ENCODE results near the gene PDIA5.

The PDIA5 gene

DNA sequence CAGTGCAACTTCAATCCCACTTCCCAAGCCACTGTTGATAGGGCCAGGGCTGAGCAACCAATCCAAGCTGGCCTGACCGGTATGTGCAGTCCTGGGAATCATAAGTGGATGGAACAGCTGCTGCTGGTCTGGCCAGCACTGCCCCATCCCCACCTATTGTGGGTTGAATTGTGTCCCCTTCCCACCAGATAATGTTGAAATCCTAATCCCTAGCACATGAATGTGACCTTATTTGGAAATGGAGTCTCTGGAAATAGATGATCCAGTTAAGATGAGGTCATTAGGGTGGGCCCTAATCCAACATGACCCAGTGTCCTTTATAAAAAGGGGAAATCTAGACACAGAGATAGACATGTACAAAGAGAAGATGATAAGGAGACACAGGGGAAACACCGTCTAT, 13.7 kb upstream of the PDIA5 start:
- Histone ChIP-seq H3K27ac (peak overlapping the region; percentile 56 to 65), H3K4me3 (no peak overlapping the region)
- DNase-seq (ENCODE audit: low spot score): no peak
- TF ChIP-seq, protein P1, sequence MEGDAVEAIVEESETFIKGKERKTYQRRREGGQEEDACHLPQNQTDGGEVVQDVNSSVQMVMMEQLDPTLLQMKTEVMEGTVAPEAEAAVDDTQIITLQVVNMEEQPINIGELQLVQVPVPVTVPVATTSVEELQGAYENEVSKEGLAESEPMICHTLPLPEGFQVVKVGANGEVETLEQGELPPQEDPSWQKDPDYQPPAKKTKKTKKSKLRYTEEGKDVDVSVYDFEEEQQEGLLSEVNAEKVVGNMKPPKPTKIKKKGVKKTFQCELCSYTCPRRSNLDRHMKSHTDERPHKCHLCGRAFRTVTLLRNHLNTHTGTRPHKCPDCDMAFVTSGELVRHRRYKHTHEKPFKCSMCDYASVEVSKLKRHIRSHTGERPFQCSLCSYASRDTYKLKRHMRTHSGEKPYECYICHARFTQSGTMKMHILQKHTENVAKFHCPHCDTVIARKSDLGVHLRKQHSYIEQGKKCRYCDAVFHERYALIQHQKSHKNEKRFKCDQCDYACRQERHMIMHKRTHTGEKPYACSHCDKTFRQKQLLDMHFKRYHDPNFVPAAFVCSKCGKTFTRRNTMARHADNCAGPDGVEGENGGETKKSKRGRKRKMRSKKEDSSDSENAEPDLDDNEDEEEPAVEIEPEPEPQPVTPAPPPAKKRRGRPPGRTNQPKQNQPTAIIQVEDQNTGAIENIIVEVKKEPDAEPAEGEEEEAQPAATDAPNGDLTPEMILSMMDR (IDR thresholded peaks at IDR 0.05): no peak

DNA sequence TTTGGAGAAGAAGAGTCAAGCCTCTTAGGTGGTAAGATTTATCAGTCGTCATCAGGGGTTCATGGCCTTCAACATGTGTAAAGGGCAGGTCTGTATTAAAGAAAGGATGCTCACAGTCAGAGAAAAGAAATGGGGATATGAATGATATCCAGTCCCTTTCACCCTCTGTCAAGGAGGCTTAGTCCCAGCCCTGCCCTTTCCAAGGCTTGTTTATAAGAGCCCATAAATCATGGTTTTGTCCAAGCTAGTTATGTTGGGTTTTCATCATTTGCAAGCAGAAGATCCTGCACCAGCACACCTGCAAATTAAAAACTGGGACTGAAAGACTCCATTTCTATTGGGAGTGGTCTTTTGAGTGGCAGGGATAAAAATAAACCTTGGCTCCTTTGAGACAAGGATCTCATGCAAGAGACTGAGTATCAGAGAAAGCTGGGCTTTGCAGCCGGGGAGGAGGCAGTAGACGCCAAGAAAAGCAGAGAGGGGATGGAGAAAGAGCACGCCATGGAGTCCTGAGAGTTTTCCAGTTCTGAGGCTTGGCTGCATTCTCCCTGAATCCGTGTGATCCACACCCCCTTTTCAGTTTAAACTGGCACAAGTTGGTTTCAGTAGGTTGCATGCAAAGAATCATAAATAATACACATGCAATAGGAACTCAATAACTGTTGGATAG, 12.6 kb upstream of the PDIA5 start:
- TF ChIP-seq, protein P1 (IDR thresholded peaks at IDR 0.05): no peak
- peak; percentile 69 for DNase-seq (ENCODE audit: low spot score)
- Histone ChIP-seq H3K4me3 (no peak overlapping the region), H3K27ac (peak overlapping the region; percentile 30 to 65)

DNA sequence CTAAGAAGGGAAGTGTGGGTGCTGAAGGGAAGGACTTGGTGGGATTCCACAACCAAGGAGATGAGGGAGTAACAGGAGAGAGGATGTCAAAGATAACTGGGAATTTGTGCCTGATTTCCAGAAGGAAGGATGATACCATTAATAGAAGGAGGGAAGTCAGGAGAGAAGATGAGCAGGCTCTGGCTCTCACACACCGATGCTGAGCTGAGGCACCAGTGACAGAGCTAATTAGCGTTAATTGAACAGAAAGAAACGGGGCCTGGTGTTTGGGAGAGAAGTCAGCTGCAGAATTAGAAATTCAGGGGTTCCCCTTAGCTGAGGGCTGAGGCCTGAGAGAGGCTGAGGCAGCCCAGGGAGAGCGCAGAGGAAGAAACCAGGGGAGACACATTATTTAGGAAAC, 11.9 kb upstream of the PDIA5 start:
- peak overlapping the region in 1 of 2 donors; percentile 30 for H3K27ac ChIP-seq
- DNase-seq (ENCODE audit: low spot score): no peak
- TF ChIP-seq, protein P1 (IDR thresholded peaks at IDR 0.05): no peak
- no peak overlapping the region for H3K4me3 ChIP-seq

DNA sequence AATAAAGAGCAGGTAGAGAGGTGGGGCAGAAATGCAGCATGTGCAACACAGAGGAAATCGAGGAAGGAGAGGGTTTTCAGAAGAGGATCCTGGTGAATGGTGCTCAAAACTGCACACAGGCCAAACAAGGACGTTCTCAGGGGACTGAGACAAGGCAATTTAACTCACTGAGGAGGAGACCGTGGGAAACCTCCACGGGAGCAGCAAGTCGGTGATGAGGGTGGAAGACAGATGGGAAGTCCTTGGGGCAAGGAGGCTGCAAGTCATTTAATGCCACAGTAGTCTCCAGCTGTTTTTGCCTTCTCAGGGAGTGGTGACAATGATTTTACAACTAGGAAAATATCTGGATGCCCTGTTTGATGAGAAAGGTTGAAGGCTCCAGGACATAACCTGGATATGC, 11.5 kb upstream of the PDIA5 start:
- TF ChIP-seq, protein P1 (IDR thresholded peaks at IDR 0.05): no peak
- Histone ChIP-seq H3K4me3 (no peak overlapping the region), H3K27ac (no peak overlapping the region)
- DNase-seq (ENCODE audit: low spot score): peak; percentile 19

DNA sequence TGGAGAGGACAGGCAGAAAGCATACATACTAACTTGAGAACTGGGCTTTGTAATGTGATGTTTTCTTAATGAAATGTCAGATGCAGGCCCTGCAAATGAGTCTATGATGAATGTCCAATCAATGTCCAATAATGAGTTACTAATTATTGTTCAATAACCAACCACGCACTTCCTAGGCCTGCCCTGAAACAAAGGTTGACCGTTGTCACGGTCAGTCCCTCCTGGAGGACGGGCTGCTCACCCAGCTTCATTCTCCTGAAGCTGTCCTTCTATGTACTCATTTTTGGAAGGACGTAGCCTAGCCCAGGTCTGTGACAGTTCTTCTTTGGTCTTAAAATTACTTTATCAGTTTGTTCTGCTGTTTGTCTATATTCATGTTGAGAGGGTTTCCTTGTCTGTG, 8.3 kb upstream of the PDIA5 start:
- TF ChIP-seq, protein P1 (IDR thresholded peaks at IDR 0.05): no peak
- no peak overlapping the region for H3K4me3 ChIP-seq
- no peak for DNase-seq (ENCODE audit: low spot score)
- no peak overlapping the region for H3K27ac ChIP-seq

DNA sequence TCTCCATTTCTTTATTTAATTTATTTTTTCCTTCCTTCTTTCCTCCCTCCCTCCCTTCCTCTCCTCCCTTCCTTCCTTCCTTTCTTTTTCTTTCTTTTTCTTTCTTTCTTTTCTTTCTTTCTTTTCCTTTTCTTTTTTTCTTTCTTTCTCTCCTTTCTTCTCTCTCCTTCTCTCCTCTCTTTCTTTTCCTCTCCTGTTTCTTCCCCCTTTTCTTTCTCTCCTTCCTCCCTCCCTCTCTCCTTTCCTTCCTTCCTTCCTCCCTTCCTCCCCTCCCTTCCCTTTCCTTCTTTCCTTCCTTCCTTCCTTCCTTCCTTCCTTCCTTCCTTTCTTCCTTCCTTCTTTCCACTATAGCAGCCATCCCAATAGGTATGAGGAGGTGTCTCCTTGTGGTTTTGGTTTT, 6.8 kb upstream of the PDIA5 start:
- TF ChIP-seq, protein P1 (IDR thresholded peaks at IDR 0.05): no peak
- no peak overlapping the region for H3K4me3 ChIP-seq
- no peak for DNase-seq (ENCODE audit: low spot score)
- no peak overlapping the region for H3K27ac ChIP-seq

DNA sequence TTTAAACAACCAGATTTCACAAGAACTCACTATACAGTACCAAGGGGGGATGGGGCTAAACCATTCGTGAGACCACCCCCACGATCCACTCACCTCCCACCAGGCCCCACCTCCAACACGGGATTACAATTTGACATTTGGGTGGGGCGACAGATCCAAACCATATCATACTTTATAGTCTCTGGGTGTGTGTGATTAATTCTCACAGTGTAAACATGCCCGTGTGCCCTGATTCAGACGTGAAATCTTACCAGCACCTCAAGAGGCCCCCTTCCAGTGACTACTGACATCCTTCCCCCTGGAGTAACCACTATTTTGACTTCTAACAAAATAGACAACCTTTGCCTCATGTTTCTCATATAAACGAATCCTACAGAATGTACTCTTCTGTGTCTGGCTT, 5.0 kb upstream of the PDIA5 start:
- H3K4me3 ChIP-seq: no peak overlapping the region
- DNase-seq (ENCODE audit: low spot score): no peak
- TF ChIP-seq, protein P1 (IDR thresholded peaks at IDR 0.05): no peak
- no peak overlapping the region for H3K27ac ChIP-seq

All from coronary artery (tissue), 2 donors.